Tibial nerve (tissue), 4 donors: ENCODE measurements around the gene GABRA5.

Source experiments
- CTCF ChIP-seq, 5 experiments: fragments of 200-600 bp in 3 of 5; fragments of 450-650 bp in 2 of 5; sonication (generic) in 3 of 5; IDR thresholded peaks; one replicate each; pipeline ENCODE4 v1.5.1; 2016 to 2019; ENCODE audit warnings: antibody characterized with exemption in 5 of 5, mild to moderate bottlenecking in 3 of 5, moderate library complexity in 2 of 5
- EP300 ChIP-seq, 2 donors: sonication (generic); formaldehyde crosslinking; IDR thresholded peaks; one replicate each; pipeline ENCODE4 v1.6.1; 2017; ENCODE audit warnings: antibody characterized with exemption in 2 of 2, mild to moderate bottlenecking in 1 of 2
- POLR2A ChIP-seq, 2 donors: fragments of 450-650 bp; IDR thresholded peaks; one replicate each; pipeline ENCODE4 v1.6.1; 2017; ENCODE audit warnings: antibody characterized with exemption in 2 of 2, mild to moderate bottlenecking in 2 of 2, moderate library complexity in 2 of 2

DNA sequence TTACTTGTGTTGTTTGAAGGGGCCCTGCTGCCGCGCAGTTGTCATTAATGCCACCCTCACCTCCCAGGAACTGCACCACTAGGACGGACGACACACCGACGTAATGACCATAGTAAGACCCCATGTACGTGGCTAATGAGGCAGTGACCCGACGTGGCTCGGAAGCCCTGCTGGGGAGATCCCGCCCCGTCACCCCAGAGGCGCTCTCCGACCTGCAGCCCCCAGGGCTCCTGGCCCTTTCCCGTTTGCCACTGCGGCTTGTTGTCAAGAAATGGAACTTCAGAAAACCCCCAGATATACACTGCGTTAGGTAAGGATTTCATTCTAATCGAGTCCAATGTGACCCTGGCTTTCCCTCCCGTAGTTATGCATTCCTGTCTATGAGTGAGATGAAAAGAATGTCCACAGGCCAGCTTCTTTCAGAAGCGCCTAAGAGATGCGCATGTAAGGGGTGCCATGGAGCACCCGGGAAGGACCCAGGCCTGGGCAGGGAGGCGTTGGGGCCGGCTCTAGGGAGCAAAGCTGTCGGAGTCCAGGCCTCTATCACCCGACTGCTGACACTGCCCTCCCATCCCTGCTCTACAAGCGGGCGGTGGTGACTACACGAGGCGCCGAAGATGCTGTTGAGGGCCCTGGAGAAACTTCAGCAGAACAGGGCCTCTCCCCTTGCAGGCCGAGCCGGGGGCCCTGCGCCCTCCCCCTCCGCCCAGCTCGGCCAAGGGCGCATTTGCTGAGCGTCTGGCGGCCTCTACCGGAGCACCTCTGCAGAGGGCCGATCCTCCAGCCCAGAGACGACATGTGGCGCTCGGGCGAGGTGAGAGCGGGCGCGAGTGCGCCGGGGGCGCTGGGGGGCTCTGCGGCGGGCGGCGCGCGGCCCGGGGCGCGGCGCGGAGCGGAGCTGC lies at the start of gene GABRA5:
- TF ChIP-seq CTCF (IDR thresholded peaks at IDR 0.05) (peak in 2 of 5 experiments; percentile 9 to 25), POLR2A (IDR thresholded peaks at IDR 0.05) (no peak), EP300 (IDR thresholded peaks at IDR 0.05) (no peak)
